HEK293T (cell line): ENCODE data around the gene GNA15.

Source experiments
- CTCF ChIA-PET: fragments of 350-600 bp; formaldehyde crosslinking; extraction: SDS; loops from one replicate; lab custom pipeline; 2021; ENCODE audit warnings: antibody characterized with exemption, inconsistent platforms; lab: Yijun Ruan, JAX
- POLR2A ChIA-PET: fragments of 350-600 bp; formaldehyde crosslinking; extraction: SDS; loops from one replicate; lab custom pipeline; 2020; ENCODE audit warnings: antibody characterized with exemption, inconsistent platforms; lab: Yijun Ruan, JAX
- DNase-seq: peaks from one replicate; pipeline ENCODE4 v3.0.0; 2012; ENCODE audit warnings: mixed read lengths; ENCODE audit errors: extremely low spot score
- ARNT ChIP-seq: fragments of 450-650 bp; IDR thresholded peaks from 2 replicates; pipeline ENCODE4 v1.6.1; 2017; ENCODE audit warnings: mild to moderate bottlenecking
- BHLHE40 ChIP-seq: fragments of 450-650 bp; IDR thresholded peaks from 2 replicates; pipeline ENCODE4 v1.6.1; 2016; ENCODE audit warnings: mild to moderate bottlenecking, moderate library complexity, borderline replicate concordance
- CTBP1 ChIP-seq: fragments of 450-650 bp; IDR thresholded peaks from 2 replicates; pipeline ENCODE4 v1.6.1; 2016; ENCODE audit warnings: borderline replicate concordance
- ELF4 ChIP-seq: fragments of 450-650 bp; IDR thresholded peaks from 2 replicates; pipeline ENCODE4 v1.6.1; 2017; ENCODE audit warnings: antibody characterized with exemption
- FOXA1 ChIP-seq: fragments of 450-650 bp; IDR thresholded peaks from 2 replicates; pipeline ENCODE4 v1.6.1; 2016; ENCODE audit warnings: mild to moderate bottlenecking
- FOXK2 ChIP-seq: fragments of 450-650 bp; IDR thresholded peaks from 2 replicates; pipeline ENCODE4 v1.6.1; 2016; ENCODE audit warnings: mild to moderate bottlenecking
- FOXM1 ChIP-seq: fragments of 450-650 bp; IDR thresholded peaks from 2 replicates; pipeline ENCODE4 v1.6.1; 2017; ENCODE audit warnings: mild to moderate bottlenecking, borderline replicate concordance
- HDGF ChIP-seq: fragments of 450-650 bp; IDR thresholded peaks from 2 replicates; pipeline ENCODE4 v1.6.1; 2017; ENCODE audit warnings: antibody characterized with exemption, borderline replicate concordance
- L3MBTL2 ChIP-seq: fragments of 450-650 bp; conservative IDR thresholded peaks from 2 replicates; pipeline ENCODE4 v1.6.1; 2016; ENCODE audit warnings: mild to moderate bottlenecking
- LEF1 ChIP-seq: fragments of 450-650 bp; IDR thresholded peaks from 2 replicates; pipeline ENCODE4 v1.6.1; 2017; ENCODE audit warnings: mild to moderate bottlenecking, borderline replicate concordance
- NFRKB ChIP-seq: fragments of 450-650 bp; IDR thresholded peaks from 2 replicates; pipeline ENCODE4 v1.6.1; 2016; ENCODE audit warnings: mild to moderate bottlenecking, moderate library complexity
- SP1 ChIP-seq: fragments of 450-650 bp; IDR thresholded peaks from 2 replicates; pipeline ENCODE4 v1.6.1; 2017
- SUZ12 ChIP-seq: fragments of 450-650 bp; IDR thresholded peaks from 2 replicates; pipeline ENCODE4 v1.6.1; 2016; ENCODE audit warnings: mild to moderate bottlenecking
- TARDBP ChIP-seq: fragments of 450-650 bp; IDR thresholded peaks from 2 replicates; pipeline ENCODE4 v1.6.1; 2016
- ZNF384 ChIP-seq: fragments of 450-650 bp; IDR thresholded peaks from 2 replicates; pipeline ENCODE4 v1.6.1; 2016
- TF ChIP-seq, protein P1 (sequence below): fragments of 450-650 bp; IDR thresholded peaks from 2 replicates; pipeline ENCODE4 v1.6.1; 2016

Gene GNA15

GRCh38 chr19:3145909-3146676 lies 10.3 kb downstream of the GNA15 start:
- TF ChIP-seq TARDBP (no peak), FOXK2 (no peak), ELF4 (no peak), LEF1 (no peak), FOXM1 (no peak), NFRKB (no peak), L3MBTL2 (no peak), ARNT (no peak), HDGF (no peak), BHLHE40 (no peak), SP1 (no peak), FOXA1 (no peak), CTBP1 (no peak)
- TF ChIP-seq, protein P1, sequence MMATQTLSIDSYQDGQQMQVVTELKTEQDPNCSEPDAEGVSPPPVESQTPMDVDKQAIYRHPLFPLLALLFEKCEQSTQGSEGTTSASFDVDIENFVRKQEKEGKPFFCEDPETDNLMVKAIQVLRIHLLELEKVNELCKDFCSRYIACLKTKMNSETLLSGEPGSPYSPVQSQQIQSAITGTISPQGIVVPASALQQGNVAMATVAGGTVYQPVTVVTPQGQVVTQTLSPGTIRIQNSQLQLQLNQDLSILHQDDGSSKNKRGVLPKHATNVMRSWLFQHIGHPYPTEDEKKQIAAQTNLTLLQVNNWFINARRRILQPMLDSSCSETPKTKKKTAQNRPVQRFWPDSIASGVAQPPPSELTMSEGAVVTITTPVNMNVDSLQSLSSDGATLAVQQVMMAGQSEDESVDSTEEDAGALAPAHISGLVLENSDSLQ = no peak
- DNase-seq = no peak
- CTCF ChIA-PET = interaction anchor here (0.5 to 0.6 kb wide), 2 partner anchors 65 to 323 kb away, joined by 3 to 4 read pairs; no protein-coding TSS in a partner anchor
- POLR2A ChIA-PET = no interaction called here

- TF ChIP-seq FOXM1 (no peak), NFRKB (no peak), SP1 (no peak), FOXA1 (no peak), LEF1 (no peak)
- peak; percentile 59 for DNase-seq
- ChIA-PET POLR2A (no interaction called here), CTCF (interaction anchor here (0.6 kb wide), 1 partner anchor 66 kb away, joined by 3 read pairs; no protein-coding TSS in a partner anchor)
These were observed 10.9 kb downstream of the GNA15 start for GRCh38 chr19:3146677-3147100.

GRCh38 chr19:3148503-3148902 lies 12.7 kb downstream of the GNA15 start:
- no peak for DNase-seq
- TF ChIP-seq SP1 (no peak), HDGF (no peak), FOXA1 (no peak)
- CTCF ChIA-PET = no interaction called here
- POLR2A ChIA-PET = no interaction called here

DNA sequence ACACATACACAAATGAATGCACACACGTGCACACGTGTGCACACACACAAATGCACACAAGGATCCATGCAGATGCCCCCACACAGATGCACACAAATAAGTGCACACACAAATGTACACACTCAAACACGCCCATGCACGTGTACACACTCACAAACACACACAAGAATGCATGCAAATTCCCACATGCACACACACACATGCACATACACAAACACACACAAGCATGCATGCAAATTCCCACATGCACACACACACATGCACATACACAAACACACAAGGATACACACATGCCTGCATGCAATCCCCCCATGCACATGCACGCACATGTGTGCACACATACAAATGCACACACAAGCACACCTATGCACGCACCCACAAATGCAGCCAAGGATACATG lies 13.3 kb downstream of the GNA15 start:
- ChIA-PET CTCF (no interaction called here), POLR2A (no interaction called here)
- TF ChIP-seq ARNT (no peak), TARDBP (no peak), FOXK2 (no peak), ZNF384 (no peak), FOXM1 (no peak), LEF1 (no peak)
- DNase-seq = no peak

GRCh38 chr19:3149526-3150505 lies 14.0 kb downstream of the GNA15 start:
- CTCF ChIA-PET = no interaction called here
- TF ChIP-seq CTBP1 (no peak), NFRKB (no peak), FOXK2 (no peak), L3MBTL2 (no peak), SUZ12 (no peak), ZNF384 (no peak), ARNT (no peak), TARDBP (no peak), ELF4 (no peak), FOXM1 (no peak)
- POLR2A ChIA-PET = no interaction called here
- no peak for DNase-seq

DNA sequence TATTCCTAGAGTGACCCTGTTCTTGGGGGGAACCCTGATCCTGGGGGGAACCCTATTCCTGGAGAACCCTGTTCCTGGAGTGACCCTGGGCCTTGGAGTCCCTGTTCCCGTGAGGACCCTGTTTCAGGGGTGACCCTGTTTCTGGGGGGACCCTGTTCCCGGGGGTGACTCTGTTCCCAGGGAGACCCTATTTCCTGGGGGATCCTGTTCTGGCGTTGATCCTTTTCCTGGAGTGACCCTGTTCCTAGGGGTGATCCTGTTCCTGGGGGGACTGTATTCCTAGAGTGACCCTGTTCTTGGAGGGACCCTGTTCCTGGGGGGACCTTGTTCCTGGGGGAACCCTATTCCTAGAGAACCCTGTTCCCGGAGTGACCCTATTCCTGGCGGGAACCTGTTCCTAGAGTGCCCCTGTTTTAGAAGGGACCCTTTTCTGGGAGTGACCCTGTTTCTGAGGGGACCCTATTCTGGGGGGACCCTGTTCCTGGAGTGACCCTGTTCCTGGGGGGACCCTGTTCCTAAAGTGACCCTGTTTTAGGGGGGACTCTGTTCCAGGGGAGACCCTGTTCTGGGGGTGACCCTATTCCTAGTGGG lies 15.0 kb downstream of the GNA15 start:
- TF ChIP-seq TARDBP (no peak), FOXA1 (no peak), ZNF384 (no peak), HDGF (no peak), SUZ12 (no peak), BHLHE40 (no peak), ARNT (no peak), NFRKB (no peak), SP1 (no peak), LEF1 (no peak), FOXK2 (no peak), FOXM1 (no peak), ELF4 (no peak), L3MBTL2 (no peak), CTBP1 (no peak)
- TF ChIP-seq, protein P1 = no peak
- ChIA-PET CTCF (no interaction called here), POLR2A (no interaction called here)

More for the DNA sequence above, 15.0 kb downstream of the GNA15 start:
- DNase-seq = no peak
